K562 (cell line): Measurements from ENCODE around the gene OOSP3.
"Not testable (repeated sequence)": the region's sequence is repeated elsewhere in the genome, so short reads cannot be mapped to it uniquely, and the experiment has no call there.

Experiments
- CTCF ChIP-seq, 3 experiments: IDR thresholded peaks in 2 of 3; conservative IDR thresholded peaks in 1 of 3; 2 replicates each; pipeline ENCODE4 v1.5.1; 2011 to 2012; ENCODE audit warnings: low read length in 3 of 3, mild to moderate bottlenecking in 3 of 3, control low read depth in 2 of 3, improper control_type of control experiment in 1 of 3, inconsistent platforms in 1 of 3, low read depth in 1 of 3, mixed read lengths in 1 of 3, moderate library complexity in 1 of 3; ENCODE audit not compliant: insufficient read depth in 2 of 3
- CXXC5 ChIP-seq: fragments of 250-450 bp; sonication (Bioruptor Pico); IDR thresholded peaks from 2 replicates; pipeline ENCODE4 v1.8.0; 2022; ENCODE audit warnings: inconsistent platforms, mild to moderate bottlenecking, moderate library complexity
- EGR1 ChIP-seq: fragments of 450-650 bp; conservative IDR thresholded peaks from 2 replicates; pipeline ENCODE4 v1.6.1; 2017; ENCODE audit warnings: mild to moderate bottlenecking
- EZH2 ChIP-seq: IDR thresholded peaks from 2 replicates; pipeline ENCODE4 v1.6.1; 2012; ENCODE audit warnings: low read depth, mild to moderate bottlenecking, inconsistent platforms, low read length, borderline replicate concordance
- FOXP1 ChIP-seq: sonication (generic); formaldehyde crosslinking; IDR thresholded peaks from 2 replicates; pipeline ENCODE4 v1.8.0; 2022; ENCODE audit warnings: mild to moderate bottlenecking, missing genetic modification reagents
- MEF2A ChIP-seq: IDR thresholded peaks from 2 replicates; pipeline ENCODE4 v1.6.1; 2011; ENCODE audit warnings: low read depth, mild to moderate bottlenecking, low read length, moderate library complexity; ENCODE audit not compliant: control insufficient read depth
- PTBP1 ChIP-seq: fragments of 200-400 bp; formaldehyde crosslinking; IDR thresholded peaks from 2 replicates; pipeline ENCODE4 v1.6.1; 2017; ENCODE audit warnings: low read depth, low read length
- SMAD1 ChIP-seq: fragments of 150-350 bp; IDR thresholded peaks from 2 replicates; pipeline ENCODE4 v1.6.1; 2014; ENCODE audit warnings: low read length, low read depth; ENCODE audit not compliant: partially characterized antibody
- STAT6 ChIP-seq: sonication (generic); formaldehyde crosslinking; IDR thresholded peaks from 2 replicates; pipeline ENCODE4 v1.8.1; 2023; ENCODE audit warnings: mild to moderate bottlenecking, missing genetic modification reagents
- TCF7L2 ChIP-seq: fragments of 150-350 bp; IDR thresholded peaks from 2 replicates; pipeline ENCODE4 v1.6.1; 2016; ENCODE audit warnings: low read depth, mild to moderate bottlenecking, low read length, moderate library complexity

- not testable (repeated sequence) for TF ChIP-seq EGR1; PTBP1; CXXC5 (CRISPR knock-in tag); MEF2A; SMAD1; CTCF (IDR thresholded peaks at IDR 0.05 in 2 of 3, conservative IDR thresholded peaks at IDR 0.05 in 1 of 3; ENCODE audit: insufficient read depth in 2 of 3, low read depth in 1 of 3, low read length in 3 of 3); FOXP1 (CRISPR knock-in tag); EZH2; STAT6 (CRISPR knock-in tag); TCF7L2
These were observed 29.0 kb upstream of the OOSP3 start for GRCh38 chr11:59849551-59849950.
